ENCODE results near the gene ABHD13.

ABHD13 gene

GRCh38 chr13:108276060-108276459 is 57.9 kb downstream of the ABHD13 start:
- Histone ChIP-seq H3K9me3 (no peaks in the 10 kb centered on the region), H3K27ac (no peak overlapping the region), H3K4me3 (no peak overlapping the region), H3K27me3 (no peaks in the 10 kb centered on the region), H3K36me3 (no peaks in the 10 kb centered on the region), H3K4me1 (no peaks in the 10 kb centered on the region)
- DNase-seq: peak in 1 of 2 donors; percentile 46
- intact Hi-C loops (cut with DNase I; ENCODE audit: low total_unique reads): no loop called here
- no peak for TF ChIP-seq CTCF (IDR thresholded peaks at IDR 0.05)

- no peaks in the 10 kb centered on the region for H3K4me1 ChIP-seq
- H3K27ac ChIP-seq: no peak overlapping the region
- H3K9me3 ChIP-seq: no peaks in the 10 kb centered on the region
- no peak overlapping the region for H3K4me3 ChIP-seq
- intact Hi-C loops (cut with DNase I; ENCODE audit: low total_unique reads): no loop called here
- no peaks in the 10 kb centered on the region for H3K27me3 ChIP-seq
- no peak for TF ChIP-seq CTCF (IDR thresholded peaks at IDR 0.05)
- H3K36me3 ChIP-seq: no peaks in the 10 kb centered on the region
- no peak for DNase-seq
Measured at GRCh38 chr13:108278466-108278865, 60.3 kb downstream of the ABHD13 start.

GRCh38 chr13:108281901-108282300 is 63.7 kb downstream of the ABHD13 start:
- H3K27ac ChIP-seq: no peak overlapping the region

GRCh38 chr13:108283110-108283509 is 64.9 kb downstream of the ABHD13 start:
- intact Hi-C loops (cut with DNase I; ENCODE audit: low total_unique reads): no loop called here
- no peaks in the 10 kb centered on the region for H3K9me3 ChIP-seq
- no peaks in the 10 kb centered on the region for H3K36me3 ChIP-seq
- TF ChIP-seq CTCF (IDR thresholded peaks at IDR 0.05): no peak
- H3K27me3 ChIP-seq: no peaks in the 10 kb centered on the region
- DNase-seq: no peak
- no peaks in the 10 kb centered on the region for H3K4me1 ChIP-seq
- no peak overlapping the region for H3K4me3 ChIP-seq
- no peak overlapping the region for H3K27ac ChIP-seq

More at GRCh38 chr13:108281901-108282300, 63.7 kb downstream of the ABHD13 start:
- no peak for TF ChIP-seq CTCF (IDR thresholded peaks at IDR 0.05)
- Histone ChIP-seq H3K9me3 (no peaks in the 10 kb centered on the region), H3K4me3 (no peak overlapping the region), H3K27me3 (no peaks in the 10 kb centered on the region), H3K4me1 (no peaks in the 10 kb centered on the region), H3K36me3 (no peaks in the 10 kb centered on the region)
- intact Hi-C loops (cut with DNase I; ENCODE audit: low total_unique reads): no loop called here
- DNase-seq: no peak

All from tibial artery (tissue), 4 donors.